HEK293T (cell line): ENCODE measurements around the gene SPATA13.

Experiments
- ARNT ChIP-seq: fragments of 450-650 bp; IDR thresholded peaks from 2 replicates; pipeline ENCODE4 v1.6.1; 2017; ENCODE audit warnings: mild to moderate bottlenecking
- BHLHE40 ChIP-seq: fragments of 450-650 bp; IDR thresholded peaks from 2 replicates; pipeline ENCODE4 v1.6.1; 2016; ENCODE audit warnings: mild to moderate bottlenecking, moderate library complexity, borderline replicate concordance
- CTBP1 ChIP-seq: fragments of 450-650 bp; IDR thresholded peaks from 2 replicates; pipeline ENCODE4 v1.6.1; 2016; ENCODE audit warnings: borderline replicate concordance
- ELF4 ChIP-seq: fragments of 450-650 bp; IDR thresholded peaks from 2 replicates; pipeline ENCODE4 v1.6.1; 2017; ENCODE audit warnings: antibody characterized with exemption
- FOXA1 ChIP-seq: fragments of 450-650 bp; IDR thresholded peaks from 2 replicates; pipeline ENCODE4 v1.6.1; 2016; ENCODE audit warnings: mild to moderate bottlenecking
- FOXK2 ChIP-seq: fragments of 450-650 bp; IDR thresholded peaks from 2 replicates; pipeline ENCODE4 v1.6.1; 2016; ENCODE audit warnings: mild to moderate bottlenecking
- NFRKB ChIP-seq: fragments of 450-650 bp; IDR thresholded peaks from 2 replicates; pipeline ENCODE4 v1.6.1; 2016; ENCODE audit warnings: mild to moderate bottlenecking, moderate library complexity
- SP1 ChIP-seq: fragments of 450-650 bp; IDR thresholded peaks from 2 replicates; pipeline ENCODE4 v1.6.1; 2017
- SUZ12 ChIP-seq: fragments of 450-650 bp; IDR thresholded peaks from 2 replicates; pipeline ENCODE4 v1.6.1; 2016; ENCODE audit warnings: mild to moderate bottlenecking
- TARDBP ChIP-seq: fragments of 450-650 bp; IDR thresholded peaks from 2 replicates; pipeline ENCODE4 v1.6.1; 2016
- TF ChIP-seq, protein P1 (sequence below): fragments of 450-650 bp; IDR thresholded peaks from 2 replicates; pipeline ENCODE4 v1.6.1; 2016

DNA sequence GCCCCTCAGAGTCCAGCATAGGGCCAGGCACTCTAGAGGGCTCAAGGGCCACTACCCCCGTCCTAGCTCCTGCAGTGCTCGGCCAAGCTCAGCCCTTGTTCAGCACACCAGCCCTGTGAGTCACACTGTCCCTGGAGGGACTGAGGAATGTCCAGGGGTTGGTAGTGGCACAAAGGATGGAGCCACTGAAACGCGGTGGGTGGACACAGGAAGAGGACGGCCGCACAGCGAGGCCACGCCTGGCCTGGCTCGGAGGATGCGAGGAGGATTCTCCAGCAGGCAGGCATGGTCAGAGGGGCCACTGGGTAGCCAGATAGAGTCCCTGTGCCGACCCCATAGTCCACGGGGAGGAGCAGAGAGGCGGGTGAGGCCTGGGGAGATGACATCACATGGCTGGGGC is 194.6 kb downstream of the SPATA13 start:
- no peak for TF ChIP-seq TARDBP
- no peak for TF ChIP-seq SP1
- no peak for TF ChIP-seq BHLHE40
- no peak for TF ChIP-seq SUZ12
- TF ChIP-seq, protein P1, sequence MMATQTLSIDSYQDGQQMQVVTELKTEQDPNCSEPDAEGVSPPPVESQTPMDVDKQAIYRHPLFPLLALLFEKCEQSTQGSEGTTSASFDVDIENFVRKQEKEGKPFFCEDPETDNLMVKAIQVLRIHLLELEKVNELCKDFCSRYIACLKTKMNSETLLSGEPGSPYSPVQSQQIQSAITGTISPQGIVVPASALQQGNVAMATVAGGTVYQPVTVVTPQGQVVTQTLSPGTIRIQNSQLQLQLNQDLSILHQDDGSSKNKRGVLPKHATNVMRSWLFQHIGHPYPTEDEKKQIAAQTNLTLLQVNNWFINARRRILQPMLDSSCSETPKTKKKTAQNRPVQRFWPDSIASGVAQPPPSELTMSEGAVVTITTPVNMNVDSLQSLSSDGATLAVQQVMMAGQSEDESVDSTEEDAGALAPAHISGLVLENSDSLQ = no peak
- no peak for TF ChIP-seq FOXK2
- no peak for TF ChIP-seq NFRKB
- TF ChIP-seq ARNT = no peak
- no peak for TF ChIP-seq FOXA1
- no peak for TF ChIP-seq ELF4
- no peak for TF ChIP-seq CTBP1
